ENCODE results near the gene RAB36.

Gene RAB36

GRCh38 chr22:23119494-23120414, 25.5 kb upstream of the RAB36 start:
- intact Hi-C loops (cut with DNase I), result loop anchor here (10.0 kb wide), 1 partner anchor 655 kb away; no protein-coding TSS in a partner anchor
- DNase-seq, result peak in 6 of 10 donors; percentile 2 to 82 (median 45)

- DNase-seq, result peak in 4 of 10 donors; percentile 2 to 66 (median 48)
- intact Hi-C loops (cut with DNase I), result loop anchor here (10.0 kb wide), 1 partner anchor 656 kb away; no protein-coding TSS in a partner anchor
Observed at GRCh38 chr22:23120415-23120899, 24.8 kb upstream of the RAB36 start.

GRCh38 chr22:23121000-23121421, 24.3 kb upstream of the RAB36 start:
- DNase-seq, result peak in 5 of 10 donors; percentile 2 to 81 (median 35)
- intact Hi-C loops (cut with DNase I), result loop anchor here (10.0 kb wide), 1 partner anchor 656 kb away; no protein-coding TSS in a partner anchor

GRCh38 chr22:23121424-23121823, 23.9 kb upstream of the RAB36 start:
- peak in 7 of 10 donors; percentile 16 to 90 (median 57) for DNase-seq
- intact Hi-C loops (cut with DNase I), result loop anchor here (10.0 kb wide), 1 partner anchor 657 kb away; no protein-coding TSS in a partner anchor

- DNase-seq, result peak in 8 of 10 donors; percentile 18 to 93 (median 60)
- intact Hi-C loops (cut with DNase I), result loop anchor here (10.0 kb wide), 1 partner anchor 658 kb away; no protein-coding TSS in a partner anchor
Observed at GRCh38 chr22:23122216-23122957, 22.9 kb upstream of the RAB36 start.

- intact Hi-C loops (cut with DNase I), result loop anchor here (10.0 kb wide), 1 partner anchor 658 kb away; no protein-coding TSS in a partner anchor
- peak in 7 of 10 donors; percentile 14 to 94 (median 64) for DNase-seq
Observed at GRCh38 chr22:23122992-23123803, 22.1 kb upstream of the RAB36 start.

GRCh38 chr22:23123804-23124254, 21.4 kb upstream of the RAB36 start:
- intact Hi-C loops (cut with DNase I), result loop anchor here (10.0 kb wide), 1 partner anchor 659 kb away; no protein-coding TSS in a partner anchor
- peak in 4 of 10 donors; percentile 2 to 81 (median 50) for DNase-seq

GRCh38 chr22:23124611-23125511, 20.4 kb upstream of the RAB36 start:
- intact Hi-C loops (cut with DNase I), result loop anchor here (5.0 to 10.0 kb wide), 2 partner anchors 53 to 660 kb away; partner anchors contain the start of gene GNAZ
- DNase-seq, result peak in 6 of 10 donors; percentile 5 to 80 (median 44)

GRCh38 chr22:23125512-23126103, 19.7 kb upstream of the RAB36 start:
- intact Hi-C loops (cut with DNase I), result loop anchor here (5.0 to 10.0 kb wide), 2 partner anchors 53 to 661 kb away; partner anchors contain the start of gene GNAZ
- DNase-seq, result peak in 4 of 10 donors; percentile 28 to 85 (median 77)

- intact Hi-C loops (cut with DNase I), result loop anchor here (5.0 to 10.0 kb wide), 2 partner anchors 54 to 662 kb away; partner anchors contain the start of gene GNAZ
- peak in 3 of 10 donors; percentile 42 to 80 (median 43) for DNase-seq
Observed at GRCh38 chr22:23126165-23127054, 18.9 kb upstream of the RAB36 start.

GRCh38 chr22:23127055-23127756, 18.1 kb upstream of the RAB36 start:
- intact Hi-C loops (cut with DNase I), result loop anchor here (5.0 to 10.0 kb wide), 2 partner anchors 55 to 662 kb away; partner anchors contain the start of gene GNAZ
- DNase-seq, result peak in 3 of 10 donors; percentile 32 to 79 (median 49)

GRCh38 chr22:23127788-23128187, 17.5 kb upstream of the RAB36 start:
- intact Hi-C loops (cut with DNase I), result loop anchor here (1.0 to 10.0 kb wide), 3 partner anchors 55 to 663 kb away; partner anchors contain the start of gene GNAZ
- DNase-seq, result peak in 3 of 10 donors; percentile 61 to 78 (median 72)

- DNase-seq, result peak; percentile 71 to 98 (median 90)
- intact Hi-C loops (cut with DNase I), result loop anchor here (1.0 to 10.0 kb wide), 3 partner anchors 56 to 664 kb away; partner anchors contain the start of gene GNAZ
Observed at GRCh38 chr22:23128269-23129108, 16.8 kb upstream of the RAB36 start.

- intact Hi-C loops (cut with DNase I), result loop anchor here (5.0 to 10.0 kb wide), 2 partner anchors 57 to 664 kb away; partner anchors contain the start of gene GNAZ
- peak in 4 of 10 donors; percentile 1 to 76 (median 58) for DNase-seq
Observed at GRCh38 chr22:23129149-23129548, 16.1 kb upstream of the RAB36 start.

GRCh38 chr22:23130697-23131096, 14.6 kb upstream of the RAB36 start:
- intact Hi-C loops (cut with DNase I), result no loop called here
- peak in 2 of 10 donors; percentile 56 to 59 for DNase-seq
